IMR-90 (cell line): Measurements from ENCODE around the gene ZFAND4.

Experiments used
- CEBPB ChIP-seq: IDR thresholded peaks from 2 replicates; pipeline ENCODE4 v1.6.1; 2012; ENCODE audit warnings: low read depth, low read length, improper control_type of control experiment
- MXI1 ChIP-seq: IDR thresholded peaks from 2 replicates; pipeline ENCODE4 v1.6.1; 2012; ENCODE audit warnings: low read depth, mild to moderate bottlenecking, low read length, moderate library complexity, borderline replicate concordance
- POLR2A ChIP-seq: IDR thresholded peaks from 2 replicates; pipeline ENCODE4 v1.6.1; 2012; ENCODE audit warnings: mild to moderate bottlenecking, low read depth, low read length
- RCOR1 ChIP-seq: IDR thresholded peaks from 2 replicates; pipeline ENCODE4 v1.6.1; 2012; ENCODE audit warnings: mild to moderate bottlenecking, low read length, improper control_type of control experiment; ENCODE audit not compliant: insufficient replicate concordance
- USF2 ChIP-seq: fragments of 150-350 bp; IDR thresholded peaks from 2 replicates; pipeline ENCODE4 v1.6.1; 2017; ENCODE audit warnings: mild to moderate bottlenecking, antibody characterized with exemption, low read length, low read depth

GRCh38 chr10:45602836-45603235, 69.7 kb downstream of the ZFAND4 start:
- TF ChIP-seq MXI1: no peak
- no peak for TF ChIP-seq CEBPB
- no peak for TF ChIP-seq POLR2A
- no peak for TF ChIP-seq USF2
- TF ChIP-seq RCOR1: no peak
